Gastrocnemius medialis (tissue), 4 donors: Measurements from ENCODE around the gene PLA2R1. TPM values are rescaled to one million over a fixed set of nuclear protein-coding genes. Genes with fewer than 3 reads are reported as not detected.

Experiments
- ATAC-seq, 2 donors: fragments of 150-250 bp; one replicate each; pipeline ENCODE4 v1.9.1; 2016
- DNase-seq, 2 donors: peaks; one replicate each; pipeline ENCODE4 v3.0.0-alpha.2; 2019
- H3K27ac ChIP-seq, 4 donors: fragments of 200-600 bp; sonication (generic); 1 replicate in 1 of 4; 2 replicates in 3 of 4; pipeline ENCODE4 v1.5.1; 2016 to 2018; ENCODE audit warnings: mild to moderate bottlenecking in 2 of 4, moderate library complexity in 1 of 4
- H3K27me3 ChIP-seq, 3 donors: fragments of 200-600 bp; sonication (generic) in 2 of 3; 1 replicate in 1 of 3; 2 replicates in 2 of 3; pipeline versions ENCODE4 v1.5.1 to v1.6.0; 2016 to 2019; ENCODE audit warnings: mild to moderate bottlenecking in 1 of 3, moderate library complexity in 1 of 3
- H3K36me3 ChIP-seq, 2 donors: fragments of 200-600 bp; sonication (generic) in 1 of 2; one replicate each; pipeline ENCODE4 v1.5.1; 2017 to 2018
- H3K4me1 ChIP-seq, 2 donors: fragments of 200-600 bp; sonication (generic) in 1 of 2; one replicate each; pipeline ENCODE4 v1.5.1; 2016 to 2017; ENCODE audit warnings: mild to moderate bottlenecking in 2 of 2
- H3K4me3 ChIP-seq, 4 donors: fragments of 200-600 bp; sonication (generic) in 3 of 4; 1 replicate in 1 of 4; 2 replicates in 3 of 4; pipeline ENCODE4 v1.5.1; 2016 to 2019; ENCODE audit warnings: mild to moderate bottlenecking in 2 of 4
- H3K9me3 ChIP-seq, 3 donors: fragments of 200-600 bp; sonication (generic) in 2 of 3; 1 replicate in 1 of 3; 2 replicates in 2 of 3; pipeline ENCODE4 v1.5.1; 2016 to 2019
- CTCF ChIP-seq, 5 experiments: fragments of 450-650 bp in 3 of 5; fragments of 200-600 bp in 2 of 5; sonication (generic) in 2 of 5; IDR thresholded peaks in 4 of 5; conservative IDR thresholded peaks in 1 of 5; 1 replicate in 4 of 5; 2 replicates in 1 of 5; pipeline ENCODE4 v1.5.1; 2016 to 2019; ENCODE audit warnings: antibody characterized with exemption in 5 of 5, mild to moderate bottlenecking in 3 of 5, moderate library complexity in 3 of 5
- POLR2A ChIP-seq, 2 donors: fragments of 450-650 bp; IDR thresholded peaks; one replicate each; pipeline ENCODE4 v1.6.1; 2017; ENCODE audit warnings: antibody characterized with exemption in 2 of 2, mild to moderate bottlenecking in 2 of 2, moderate library complexity in 2 of 2
- in situ Hi-C, 4 donors: fragments of 200-750 bp; cut with MboI; loops; one replicate each; pipeline versions ENCODE4 v1.15.0 to v1.8.0; 2017; ENCODE audit warnings: low sequenced_read_pairs in 4 of 4
- intact Hi-C: fragments of 100-400 bp; cut with DNase I; formaldehyde crosslinking; loops from one replicate; pipeline ENCODE4 v1.15.1; 2023; ENCODE audit warnings: low total_unique reads
- total RNA-seq, 4 donors: library from RNA; depleted of rRNA; stranded (reverse); fragments of >200 nt; gene quantifications; one replicate each; pipeline versions ENCODE4 v1.1.0 to v1.2.3, GENCODE V29; 2016

Gene PLA2R1
- total RNA-seq, 4 donors from 2014 or later, result 0.34 to 1.0 (median 0.45) TPM

- no peaks in the 10 kb centered on the region for H3K36me3 ChIP-seq
- in situ Hi-C loops (no loop called here), intact Hi-C loops (no loop called here)
- peaks cover 0 to 21% (median 0%) of the 10 kb centered on the region in 3 donors for H3K27me3 ChIP-seq
- no peak overlapping the region for H3K27ac ChIP-seq
- H3K4me1 ChIP-seq, result peaks cover 0 to 6% of the 10 kb centered on the region in 2 donors
- TF ChIP-seq POLR2A (IDR thresholded peaks at IDR 0.05), result no peak
- DNase-seq (no peak), ATAC-seq (no peak)
- no peak overlapping the region for H3K4me3 ChIP-seq
- H3K9me3 ChIP-seq, result no peaks in the 10 kb centered on the region
Observed at GRCh38 chr2:159902722-159903121, 159.7 kb downstream of the PLA2R1 start.

- intact Hi-C loops, result no loop called here
- in situ Hi-C loops, result no loop called here
Observed at GRCh38 chr2:159900343-159900742, 162.1 kb downstream of the PLA2R1 start.

GRCh38 chr2:159898441-159898840 lies 164.0 kb downstream of the PLA2R1 start:
- no peaks in the 10 kb centered on the region for H3K9me3 ChIP-seq
- peaks cover 0 to 5% (median 0%) of the 10 kb centered on the region in 3 donors for H3K27me3 ChIP-seq
- no peaks in the 10 kb centered on the region for H3K36me3 ChIP-seq
- H3K4me1 ChIP-seq, result no peaks in the 10 kb centered on the region
- in situ Hi-C loops, result no loop called here
- intact Hi-C loops, result no loop called here
- no peak overlapping the region for H3K27ac ChIP-seq
- H3K4me3 ChIP-seq, result no peak overlapping the region
- no peak for ATAC-seq
- no peak for DNase-seq
- TF ChIP-seq POLR2A (IDR thresholded peaks at IDR 0.05) (no peak), CTCF (IDR thresholded peaks at IDR 0.05 in 4 of 5, conservative IDR thresholded peaks at IDR 0.05 in 1 of 5) (no peak)

More at GRCh38 chr2:159900343-159900742, 162.1 kb downstream of the PLA2R1 start:
- no peak for DNase-seq
- H3K36me3 ChIP-seq, result no peaks in the 10 kb centered on the region
- ATAC-seq, result no peak
- peaks cover 0 to 21% (median 0%) of the 10 kb centered on the region in 3 donors for H3K27me3 ChIP-seq
- H3K4me3 ChIP-seq, result no peak overlapping the region
- no peak overlapping the region for H3K27ac ChIP-seq
- TF ChIP-seq CTCF (IDR thresholded peaks at IDR 0.05 in 4 of 5, conservative IDR thresholded peaks at IDR 0.05 in 1 of 5) (no peak), POLR2A (IDR thresholded peaks at IDR 0.05) (no peak)
- no peaks in the 10 kb centered on the region for H3K9me3 ChIP-seq
- peaks cover 0 to 6% of the 10 kb centered on the region in 2 donors for H3K4me1 ChIP-seq

DNA sequence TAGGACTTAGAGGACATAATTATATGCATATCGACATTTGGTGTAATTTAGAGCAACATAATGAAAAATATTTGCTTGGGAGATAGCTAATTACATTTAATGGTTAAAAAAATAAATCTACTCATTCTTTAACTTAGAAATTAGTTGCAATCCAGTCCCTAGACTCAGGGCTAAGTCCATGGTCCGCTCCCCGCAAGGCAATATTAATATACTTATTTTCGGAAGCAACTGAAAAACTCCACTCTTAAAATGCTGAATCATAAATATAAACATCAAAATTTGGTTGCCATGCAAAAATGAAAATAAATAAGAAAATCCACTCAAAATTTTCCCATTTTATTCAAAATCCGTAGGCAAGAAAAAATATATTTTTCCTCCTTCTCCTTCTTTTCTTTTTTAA lies 164.7 kb downstream of the PLA2R1 start:
- Histone ChIP-seq H3K4me1 (no peaks in the 10 kb centered on the region), H3K27ac (no peak overlapping the region), H3K27me3 (peaks cover 0 to 5% (median 0%) of the 10 kb centered on the region in 3 donors), H3K4me3 (no peak overlapping the region), H3K9me3 (no peaks in the 10 kb centered on the region), H3K36me3 (no peaks in the 10 kb centered on the region)
- intact Hi-C loops (no loop called here), in situ Hi-C loops (no loop called here)
- no peak for TF ChIP-seq CTCF (IDR thresholded peaks at IDR 0.05 in 4 of 5, conservative IDR thresholded peaks at IDR 0.05 in 1 of 5)
- TF ChIP-seq POLR2A (IDR thresholded peaks at IDR 0.05), result no peak
- ATAC-seq (no peak), DNase-seq (no peak)

DNA sequence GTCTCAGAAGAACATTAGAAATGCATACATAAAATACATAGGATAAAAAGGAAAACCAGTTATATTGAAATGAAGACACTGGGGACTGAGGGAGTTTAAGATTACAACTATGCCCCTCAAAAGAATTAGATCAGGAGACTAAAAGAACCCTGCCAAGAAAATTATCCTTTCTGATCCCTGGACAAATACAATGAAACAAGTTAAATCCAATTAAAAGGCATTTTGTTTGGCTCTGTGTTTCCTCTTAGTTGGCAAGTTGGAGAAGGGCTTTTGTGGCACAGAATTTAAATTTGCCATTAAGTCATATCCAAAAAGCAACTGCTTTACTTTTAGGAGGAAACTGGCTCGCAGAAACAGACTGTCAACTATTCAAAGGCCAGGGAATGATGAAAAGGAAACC lies 165.3 kb downstream of the PLA2R1 start:
- intact Hi-C loops (no loop called here), in situ Hi-C loops (no loop called here)
- TF ChIP-seq POLR2A (IDR thresholded peaks at IDR 0.05) (no peak), CTCF (IDR thresholded peaks at IDR 0.05 in 4 of 5, conservative IDR thresholded peaks at IDR 0.05 in 1 of 5) (no peak)
- Histone ChIP-seq H3K9me3 (no peaks in the 10 kb centered on the region), H3K4me1 (no peaks in the 10 kb centered on the region), H3K36me3 (no peaks in the 10 kb centered on the region), H3K27ac (no peak overlapping the region), H3K4me3 (no peak overlapping the region), H3K27me3 (peaks cover 0 to 4% (median 0%) of the 10 kb centered on the region in 3 donors)
- ATAC-seq, result no peak
- no peak for DNase-seq
